HG02973 (cell line): Measurements from ENCODE around the gene ZNF786.
"Not testable (repeated sequence)": the region's sequence is repeated elsewhere in the genome, so short reads cannot be mapped to it uniquely, and the experiment has no call there.

Experiments
- ATAC-seq: cut with Tn5 transposase; IDR thresholded peaks from one replicate; pipeline ENCODE4 v1.9.1; 2021; ENCODE audit warnings: moderate library complexity; ENCODE audit not compliant: unreplicated experiment

Gene ZNF786

DNA sequence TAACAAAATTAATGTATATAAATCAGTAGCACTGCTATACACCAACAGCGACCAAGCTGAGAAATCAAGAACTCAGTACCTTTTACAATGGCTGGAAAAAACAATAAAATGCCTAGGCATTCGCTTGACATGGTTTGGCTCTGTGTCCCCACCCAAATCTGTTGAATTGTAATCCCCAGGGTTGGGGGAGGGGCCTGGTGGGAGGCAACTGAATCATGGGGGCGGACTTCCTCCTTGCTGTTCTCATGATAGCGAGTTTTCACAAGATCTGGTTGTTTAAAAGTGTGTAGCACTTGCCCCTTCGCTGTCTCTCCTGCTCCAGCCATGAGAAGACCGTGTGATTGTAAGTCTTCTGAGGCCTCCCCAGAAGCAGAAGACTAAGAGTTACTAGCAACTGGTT lies 8.6 kb downstream of the ZNF786 start:
- ATAC-seq, result no peak

DNA sequence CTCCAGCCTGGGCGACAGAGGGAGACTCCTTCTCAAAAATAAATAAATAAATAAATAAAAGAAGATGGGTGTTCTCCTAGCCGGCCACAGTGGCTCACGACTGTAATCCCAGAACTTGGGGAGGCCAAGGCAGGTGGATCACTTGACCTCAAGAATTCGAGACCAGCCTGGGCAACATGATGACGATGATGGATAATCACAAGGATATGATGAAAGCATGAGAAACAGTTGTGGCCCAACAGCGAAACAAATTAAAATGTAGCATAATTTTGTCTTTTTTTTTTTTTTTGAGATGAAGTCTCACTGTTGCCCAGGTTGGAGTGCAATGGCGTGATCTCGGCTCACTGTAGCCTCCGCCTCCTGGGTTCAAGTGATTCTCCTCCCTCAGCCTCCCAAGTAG lies 12.9 kb downstream of the ZNF786 start:
- no peak for ATAC-seq

DNA sequence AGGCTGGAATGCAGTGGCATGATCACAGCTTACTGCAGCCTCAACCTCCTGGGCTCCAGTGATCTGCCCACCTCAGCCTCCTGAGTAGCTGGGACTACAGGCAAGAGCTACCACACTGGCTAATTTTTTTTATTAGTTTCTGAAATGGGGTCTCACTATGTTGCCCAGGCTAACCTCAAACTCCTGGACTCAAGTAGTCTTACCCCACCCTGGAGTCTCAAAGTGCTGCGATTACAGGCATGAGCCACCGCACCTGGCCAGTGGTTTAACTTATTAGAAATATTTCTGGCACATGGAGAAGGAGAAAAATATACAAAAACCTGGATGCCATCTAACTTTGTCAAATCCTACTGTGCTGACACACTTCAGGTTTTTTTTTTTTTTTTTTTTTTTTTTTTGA lies 15.2 kb downstream of the ZNF786 start:
- ATAC-seq, result no peak

DNA sequence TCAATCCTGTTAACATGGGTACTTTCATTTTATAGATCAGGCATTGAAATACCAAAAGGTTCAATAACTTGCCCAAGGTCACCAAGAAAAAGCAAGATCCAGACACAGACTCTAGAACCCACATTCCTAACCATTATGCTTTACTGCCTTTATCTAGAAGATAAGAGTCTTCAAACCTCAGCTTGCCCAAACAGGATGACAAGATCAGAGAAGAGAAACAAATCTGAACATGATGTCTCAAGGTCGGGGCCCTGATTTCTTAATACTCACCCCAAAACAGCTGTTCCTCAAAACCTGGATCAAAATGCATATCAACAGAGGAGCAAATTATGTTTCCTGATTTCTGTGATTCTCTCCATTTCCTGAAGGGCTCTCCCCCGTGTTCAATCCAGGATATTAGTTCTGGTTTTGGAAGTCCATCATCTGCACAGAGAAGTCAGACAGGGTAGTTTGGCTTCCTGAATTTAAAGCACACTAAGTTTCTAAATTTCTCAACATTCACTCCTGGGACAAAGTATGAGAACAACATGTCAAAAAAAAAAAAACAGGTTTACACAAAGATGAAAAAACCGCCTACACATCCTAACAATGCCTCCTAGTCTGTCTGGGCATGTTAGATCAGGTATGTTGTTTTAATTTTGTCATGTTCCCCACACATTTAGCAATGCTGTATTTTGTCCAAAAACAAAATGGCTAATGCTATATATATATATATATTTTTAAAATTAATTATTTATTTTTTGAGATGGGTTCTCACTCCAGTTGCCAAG lies 16.2 kb downstream of the ZNF786 start:
- ATAC-seq, result no peak

DNA sequence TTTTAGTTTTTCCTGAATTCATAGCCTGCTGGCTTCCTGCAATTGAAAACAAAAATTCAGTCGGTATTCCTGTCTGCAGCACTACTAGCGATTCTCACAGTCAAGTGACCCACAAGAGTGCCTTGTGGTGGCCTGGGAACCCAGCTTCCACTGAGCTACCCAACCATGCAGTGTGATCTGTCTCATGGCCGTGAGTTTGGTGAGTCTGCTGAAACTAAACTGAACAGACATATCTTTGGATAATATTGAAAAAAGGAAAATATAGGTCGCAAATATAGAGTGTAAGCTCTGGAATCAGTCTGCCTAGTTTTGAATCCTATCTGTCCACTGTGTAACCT lies 18.1 kb downstream of the ZNF786 start:
- ATAC-seq, result no peak

DNA sequence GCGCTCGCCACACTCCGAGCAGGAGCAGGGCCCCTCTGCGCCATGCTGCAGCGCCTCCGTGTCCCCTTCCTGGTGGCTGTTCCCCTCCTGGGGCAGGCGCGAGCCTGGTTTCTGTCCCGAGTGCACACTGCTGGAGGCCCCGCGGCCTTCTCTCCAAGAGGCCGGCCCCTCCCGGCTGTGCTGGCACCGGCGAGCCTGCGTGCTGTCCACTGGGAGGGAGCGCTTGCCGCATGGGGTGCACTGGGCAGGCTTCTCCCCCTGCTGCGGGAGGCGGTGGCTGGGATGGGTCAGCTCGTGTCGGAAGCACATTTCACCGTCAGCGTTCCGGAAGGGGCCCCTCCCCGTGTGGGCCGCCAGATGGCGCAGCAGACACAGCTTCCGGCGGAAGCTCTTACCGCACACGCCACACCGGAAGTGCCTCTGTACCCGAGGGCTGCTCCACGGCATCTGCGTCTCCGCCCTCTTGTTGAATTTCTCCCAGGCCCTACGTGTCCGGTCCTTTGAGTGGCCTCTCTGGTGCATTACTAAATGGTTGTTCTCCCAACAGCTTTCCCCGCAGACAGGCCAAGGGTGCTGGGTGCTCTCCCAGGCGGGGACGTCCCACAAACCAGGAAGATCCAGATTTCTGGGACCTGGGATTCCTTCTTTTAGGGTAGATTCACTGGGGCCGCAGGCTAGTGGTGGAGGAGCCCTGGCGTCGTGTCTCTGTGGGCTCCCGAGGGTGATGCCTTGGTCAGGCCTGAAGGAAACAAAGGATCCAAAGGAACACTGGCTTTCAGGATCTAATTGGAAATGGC lies 18.7 kb downstream of the ZNF786 start:
- no peak for ATAC-seq

DNA sequence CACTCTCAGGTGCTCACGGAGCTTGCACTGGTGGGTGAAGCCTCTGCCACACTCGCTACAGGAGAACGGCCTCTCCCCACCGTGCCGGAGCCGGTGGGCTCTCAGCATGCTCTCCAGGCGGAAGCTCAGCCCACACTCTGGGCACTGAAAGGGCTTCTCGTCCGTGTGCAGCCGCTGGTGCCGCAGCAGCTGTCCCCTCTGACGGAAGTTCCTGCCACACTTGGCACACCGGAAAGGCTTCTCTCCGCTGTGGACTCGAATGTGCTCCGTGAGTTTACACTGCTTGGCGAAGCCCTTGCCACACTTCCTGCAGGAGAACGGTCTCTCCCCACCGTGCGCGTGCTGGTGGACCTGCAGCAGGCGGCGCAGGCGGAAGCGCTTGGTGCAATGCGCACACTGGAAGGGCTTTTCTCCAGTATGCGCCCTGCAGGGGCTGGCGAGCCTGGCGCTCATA lies 19.3 kb downstream of the ZNF786 start:
- ATAC-seq, result no peak

DNA sequence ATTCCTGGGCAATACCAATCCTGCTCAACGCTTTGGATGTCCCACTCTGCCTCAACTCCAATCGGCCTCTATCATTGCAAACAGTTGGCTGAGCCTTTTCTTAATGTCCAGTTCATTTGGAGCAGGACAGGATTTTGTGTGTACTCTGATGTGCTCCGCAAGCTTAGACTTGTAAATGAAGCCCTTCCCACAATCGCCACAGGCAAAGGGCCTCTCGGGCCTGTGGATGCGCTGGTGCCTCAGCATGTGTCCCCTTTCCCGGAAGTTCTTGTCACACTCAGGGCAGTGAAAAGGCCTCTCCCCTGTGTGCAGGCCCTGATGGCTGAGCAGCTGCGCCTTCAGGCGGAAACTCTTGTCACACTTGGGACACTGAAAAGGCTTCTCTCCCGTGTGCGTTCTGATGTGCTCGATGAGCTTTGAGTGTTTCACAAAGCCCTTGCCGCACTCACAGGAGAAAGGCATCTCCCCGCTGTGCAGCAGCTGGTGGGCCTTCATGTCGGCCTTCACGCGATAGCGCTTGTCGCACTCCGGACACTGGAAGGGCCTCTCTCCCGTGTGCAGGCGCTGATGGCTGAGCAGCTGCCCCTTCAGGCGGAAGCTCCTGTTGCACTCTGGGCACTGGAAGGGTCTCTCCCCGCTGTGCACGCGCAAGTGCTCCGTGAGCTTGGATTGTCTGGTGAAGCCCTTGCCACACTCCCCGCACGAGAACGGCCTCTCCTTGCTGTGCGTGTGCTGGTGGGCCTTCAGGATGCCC lies 20.0 kb downstream of the ZNF786 start:
- no peak for ATAC-seq

DNA sequence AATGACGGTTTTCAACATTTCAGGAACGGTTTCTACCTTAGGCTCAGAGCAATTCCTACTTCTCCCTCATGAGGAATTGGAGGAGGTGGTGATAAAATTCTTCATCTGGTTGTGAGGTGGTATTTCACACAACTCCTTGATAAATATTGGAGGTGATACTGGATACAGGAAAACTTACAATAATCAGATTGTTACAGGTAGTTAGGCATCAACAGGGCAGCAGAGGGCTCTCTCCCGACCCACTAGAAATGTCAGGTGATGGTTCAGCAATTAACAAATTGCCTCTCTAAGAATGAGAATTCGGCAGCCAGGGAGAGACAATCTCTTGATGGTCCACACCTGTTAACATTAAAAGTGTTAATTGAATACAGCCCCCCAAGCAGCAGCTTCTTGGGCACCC lies 22.6 kb downstream of the ZNF786 start:
- ATAC-seq, result no peak

DNA sequence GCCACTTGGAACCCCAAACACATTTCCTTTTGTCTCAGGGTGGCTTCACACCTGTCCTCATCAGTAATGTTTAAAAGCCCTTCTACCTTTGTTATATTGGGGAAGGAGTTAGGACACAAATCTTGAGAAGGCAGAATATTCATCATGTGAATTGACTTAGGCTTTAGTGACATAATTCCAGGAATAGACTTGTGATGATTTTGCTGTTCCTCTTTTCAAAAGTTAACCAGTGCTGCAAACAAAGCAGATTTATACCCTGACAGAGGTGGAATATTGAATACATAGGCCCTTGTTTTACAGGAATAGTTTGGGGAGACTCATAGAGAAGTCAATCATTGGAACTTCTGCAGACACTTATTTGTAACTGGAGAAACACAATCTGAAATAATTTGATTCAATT lies 27.0 kb downstream of the ZNF786 start:
- no peak for ATAC-seq

DNA sequence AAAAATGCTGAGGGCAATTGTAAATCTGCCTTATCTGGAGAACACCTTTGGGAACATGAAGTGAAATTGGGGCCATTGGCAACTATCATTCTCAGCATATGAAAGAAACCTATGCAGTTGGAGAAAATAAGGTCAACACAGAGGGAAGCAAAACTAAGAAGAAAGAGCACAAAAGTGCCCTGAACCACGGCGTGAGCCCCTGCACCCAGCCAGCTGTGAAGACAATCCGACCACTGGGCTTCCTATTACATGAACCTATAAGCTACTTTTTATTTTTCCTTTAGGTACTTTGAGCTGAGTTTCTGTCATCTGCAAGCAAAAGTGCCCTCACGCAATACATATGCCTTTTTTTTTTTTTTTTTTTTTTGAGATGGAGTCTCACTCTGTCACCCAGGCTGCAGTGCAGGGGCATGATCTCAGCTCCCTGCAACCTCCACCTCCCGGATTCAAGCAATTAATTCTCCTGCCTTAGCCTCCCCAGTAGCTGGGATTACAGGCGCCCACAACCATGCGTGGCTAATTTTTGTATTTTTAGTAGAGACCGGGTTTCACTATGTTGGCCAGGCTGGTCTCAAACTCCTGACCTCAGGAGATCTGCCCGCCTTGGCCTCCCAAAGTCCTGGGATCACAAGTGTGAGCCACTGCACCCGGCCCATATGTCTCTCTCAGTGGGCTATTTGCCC lies 28.2 kb downstream of the ZNF786 start:
- ATAC-seq, result not testable (repeated sequence)

DNA sequence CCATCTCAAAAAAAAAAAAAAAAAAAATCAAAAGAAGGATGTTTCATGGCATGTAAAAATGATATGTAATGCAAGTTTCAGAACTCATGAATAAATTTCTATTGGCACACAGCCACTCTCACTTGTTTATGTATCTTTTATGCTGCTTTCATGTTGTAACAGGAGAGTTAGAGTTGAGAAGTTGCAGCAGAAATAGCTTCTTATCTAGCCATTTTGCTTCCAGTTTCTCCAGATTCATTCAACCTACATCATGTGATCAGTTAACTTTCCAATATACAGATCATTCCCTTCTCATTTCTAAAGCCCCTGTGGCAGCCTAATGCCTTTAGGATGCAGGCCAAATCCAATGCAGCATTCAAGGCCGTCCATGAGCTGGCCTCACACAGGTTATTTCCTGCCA lies 30.4 kb downstream of the ZNF786 start:
- ATAC-seq, result no peak

DNA sequence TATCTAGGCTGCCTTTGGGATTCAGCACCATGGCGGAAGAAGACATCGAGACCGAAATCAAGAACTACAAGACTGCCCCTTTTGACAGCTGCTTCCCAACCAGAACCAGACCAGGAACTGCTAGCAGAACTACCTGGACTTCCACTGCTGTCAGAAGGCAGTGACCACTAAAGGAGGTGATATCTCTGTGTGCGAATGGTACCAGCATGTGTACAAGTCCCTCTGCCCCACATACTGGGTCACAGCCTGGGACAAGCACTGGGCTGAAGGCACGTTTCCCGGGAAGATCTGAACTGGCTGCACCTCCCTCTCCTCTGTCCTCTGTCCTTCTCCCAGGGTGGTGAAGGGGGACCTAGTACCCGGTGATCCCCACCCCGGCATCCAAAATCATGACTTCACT lies 36.6 kb downstream of the ZNF786 start:
- ATAC-seq, result no peak

DNA sequence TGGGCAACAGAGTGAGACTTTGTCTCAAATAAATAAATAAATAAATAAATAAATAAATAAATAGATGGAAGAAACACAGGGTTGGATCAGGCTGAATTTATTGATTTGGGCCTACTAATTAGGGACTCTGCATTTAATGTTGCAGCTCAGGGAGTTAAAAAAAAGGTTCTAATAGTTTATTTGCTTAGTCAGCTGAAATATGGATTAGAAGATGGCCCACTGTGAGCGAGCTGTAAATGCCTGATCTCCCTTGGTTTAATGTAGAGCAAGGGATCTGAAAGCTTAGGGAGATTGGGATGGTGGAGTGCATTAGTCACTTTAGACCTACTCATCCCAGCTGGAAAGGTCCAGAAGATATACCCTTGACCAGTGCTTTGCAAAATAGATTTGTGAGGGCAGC lies 37.1 kb downstream of the ZNF786 start:
- no peak for ATAC-seq

DNA sequence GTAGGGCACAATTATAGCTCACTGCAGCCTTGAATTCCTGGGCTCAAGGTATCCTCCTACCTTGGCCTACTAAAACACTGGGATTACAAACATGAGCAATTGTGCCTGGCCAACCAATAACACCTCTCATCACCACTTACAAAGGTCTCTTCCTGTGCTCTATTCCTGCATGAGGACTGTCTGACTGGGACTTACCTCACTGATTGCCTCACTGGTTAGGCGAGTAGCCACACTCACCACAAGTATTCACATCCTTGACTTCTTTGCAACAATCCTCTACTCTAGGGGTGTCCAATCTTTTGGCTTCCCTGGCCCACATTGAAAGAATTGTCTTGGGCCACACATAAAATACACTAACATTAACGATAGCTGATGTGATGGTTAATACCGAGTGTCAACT lies 39.6 kb downstream of the ZNF786 start:
- ATAC-seq, result no peak

DNA sequence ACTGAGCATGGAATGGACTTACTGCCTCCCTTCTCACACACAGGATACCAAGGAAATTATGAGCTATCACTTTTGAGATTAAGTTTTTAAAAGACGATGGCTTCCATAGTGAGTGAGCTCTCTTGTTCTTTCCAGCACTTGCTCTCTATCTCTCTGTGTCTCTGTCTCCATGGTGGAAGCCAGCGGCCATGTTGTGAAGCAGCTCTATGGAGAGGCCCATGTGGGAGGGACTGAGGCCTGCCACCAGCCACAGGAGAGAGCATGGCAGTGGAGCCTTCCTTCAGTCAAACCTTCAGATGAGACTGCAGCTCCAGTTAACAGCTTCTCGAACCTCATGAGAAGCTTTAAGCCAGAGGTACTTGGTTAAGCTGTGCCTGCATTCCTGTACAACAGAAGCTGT lies 41.7 kb downstream of the ZNF786 start:
- ATAC-seq, result no peak

DNA sequence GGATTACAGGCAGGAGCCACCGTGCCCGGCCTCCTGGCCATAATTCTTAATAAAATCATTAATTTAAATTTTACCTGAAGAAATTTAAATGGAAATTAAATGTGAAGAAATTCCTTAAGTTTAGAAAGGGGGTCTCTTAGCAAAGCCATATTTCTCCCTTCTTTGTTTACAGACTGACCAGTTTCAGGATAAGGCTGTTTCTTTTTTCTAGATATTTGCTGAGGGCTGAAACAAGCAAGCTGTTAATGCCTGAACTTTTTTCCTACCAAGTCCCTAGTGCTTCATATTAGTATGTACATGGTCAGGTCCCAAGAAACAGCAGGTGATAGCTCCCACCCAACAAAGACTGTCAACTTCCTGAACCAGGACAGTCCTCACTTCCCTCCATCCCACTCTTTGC lies 44.1 kb downstream of the ZNF786 start:
- ATAC-seq, result no peak

DNA sequence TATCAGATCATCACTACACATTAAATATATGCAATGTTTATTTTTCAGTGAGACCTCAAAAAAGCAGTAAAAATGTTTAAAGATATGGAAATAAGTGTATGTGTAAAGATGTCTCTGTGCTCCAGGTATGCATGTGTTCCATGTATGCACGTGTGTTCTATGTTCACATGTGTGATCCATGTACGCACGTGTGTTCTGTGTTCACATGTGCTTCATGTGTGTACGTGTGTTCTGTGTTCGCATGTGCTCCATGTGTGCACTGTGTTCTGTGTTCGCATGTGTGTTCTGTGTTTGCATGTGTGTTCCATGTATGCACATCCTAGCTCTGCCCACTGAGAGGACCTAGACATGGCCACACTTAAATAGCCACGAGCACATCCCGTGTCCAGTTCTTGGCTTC lies 46.6 kb downstream of the ZNF786 start:
- no peak for ATAC-seq

DNA sequence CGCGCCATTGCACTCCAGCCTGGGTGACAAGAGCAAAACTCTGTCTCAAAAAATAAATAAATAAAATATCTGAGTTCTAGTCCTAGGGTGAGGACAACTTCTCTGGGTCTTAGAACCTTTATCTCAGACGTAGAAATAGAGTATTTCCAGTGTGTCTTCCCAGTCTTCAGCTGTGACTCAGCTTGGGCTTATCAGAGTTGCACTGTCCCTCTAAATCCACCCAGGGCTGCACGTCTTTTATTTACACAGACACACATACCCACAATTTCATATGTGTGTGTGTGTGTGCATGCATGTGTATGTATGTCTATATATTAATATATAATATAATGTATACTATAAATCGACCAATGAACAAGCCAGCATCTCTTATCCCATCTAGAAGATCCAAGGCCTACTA lies 49.2 kb downstream of the ZNF786 start:
- no peak for ATAC-seq

DNA sequence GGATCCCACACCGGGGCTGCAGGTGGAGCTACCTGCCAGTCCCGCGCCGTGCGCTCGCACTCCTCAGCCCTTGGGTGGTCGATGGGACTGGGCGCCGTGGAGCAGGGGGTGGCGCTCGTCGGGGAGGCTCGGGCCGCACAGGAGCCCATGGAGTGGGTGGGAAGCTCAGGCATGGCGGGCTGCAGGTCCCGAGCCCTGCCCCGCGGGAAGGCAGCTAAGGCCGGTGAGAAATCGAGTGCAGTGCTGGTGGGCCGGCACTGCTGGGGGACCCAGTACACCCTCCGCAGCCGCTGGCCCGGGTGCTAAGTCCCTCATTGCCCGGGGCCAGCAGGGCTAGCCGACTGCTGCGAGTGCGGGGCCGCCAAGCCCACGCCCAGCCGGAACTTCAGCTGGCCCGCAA lies 51.9 kb downstream of the ZNF786 start:
- ATAC-seq, result not testable (repeated sequence)

DNA sequence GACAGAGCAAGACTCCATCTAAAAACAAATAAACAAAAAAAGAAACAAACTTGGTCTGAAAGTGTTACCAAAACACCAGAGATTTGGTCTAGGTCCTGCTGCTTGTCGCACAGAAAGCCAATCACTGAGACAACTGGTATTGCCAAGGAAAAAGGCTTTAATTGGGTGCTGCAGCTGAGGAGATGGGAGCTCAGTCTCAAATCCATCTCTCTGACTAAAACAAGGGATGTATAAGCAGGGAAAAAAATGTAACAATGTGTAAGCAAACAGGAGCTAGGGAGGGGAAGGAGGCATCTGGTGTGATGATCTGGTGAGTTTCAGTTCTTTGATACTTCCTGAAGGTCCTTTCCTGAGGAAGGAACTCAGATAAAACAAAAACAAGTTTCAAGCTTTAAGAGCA lies 53.8 kb downstream of the ZNF786 start:
- ATAC-seq, result no peak
